OCI-LY7 (cell line): ENCODE measurements around the gene KIF3A. TPM values are rescaled to one million over a fixed set of nuclear protein-coding genes. Genes with fewer than 3 reads are reported as not detected.

ENCODE experiments used
- BruUV-seq: library from RNA; stranded (reverse); fragments of 400-500 nt; replicated peaks from 2 replicates; lab custom pipeline; 2021; lab: Mats Ljungman, UMichigan
- CTCF ChIA-PET: fragments of 300-600 bp; sonication (Branson Sonifier 250); formaldehyde crosslinking; loops from one replicate; lab custom pipeline; 2022; ENCODE audit warnings: antibody characterized with exemption; ENCODE audit not compliant: unreplicated experiment; lab: Charles Lee
- POLR2A ChIA-PET: fragments of 300-600 bp; sonication (Branson Sonifier 250); formaldehyde crosslinking; loops from one replicate; lab custom pipeline; 2022; ENCODE audit warnings: antibody characterized with exemption; lab: Charles Lee
- DNase-seq: peaks from one replicate; pipeline ENCODE4 v3.0.0-alpha.2; 2015; ENCODE audit warnings: low spot score
- H2AFZ ChIP-seq: fragments of 200-600 bp; sonication (generic), shearing (Covaris generic); 2 replicates; pipeline ENCODE4 v1.6.1; 2014; ENCODE audit warnings: mild to moderate bottlenecking, antibody characterized with exemption, low read length, moderate library complexity
- H3K27ac ChIP-seq: fragments of 200-600 bp; sonication (generic); 2 replicates; pipeline ENCODE4 v1.5.1; 2014; ENCODE audit warnings: mixed run types, low read depth, mild to moderate bottlenecking, moderate library complexity, low read length, inconsistent platforms; ENCODE audit not compliant: poor library complexity, severe bottlenecking
- H3K36me3 ChIP-seq: fragments of 200-600 bp; sonication (generic); 2 replicates; pipeline ENCODE4 v1.6.1; 2014; ENCODE audit warnings: mild to moderate bottlenecking, antibody characterized with exemption, low read length, moderate library complexity, mixed read lengths; ENCODE audit not compliant: insufficient read depth
- H3K4me1 ChIP-seq: fragments of 200-600 bp; sonication (generic); 2 replicates; pipeline ENCODE4 v1.5.1; 2014; ENCODE audit warnings: mild to moderate bottlenecking, low read length; ENCODE audit not compliant: insufficient read depth, poor library complexity, severe bottlenecking
- H3K4me2 ChIP-seq: fragments of 200-600 bp; sonication (generic); 2 replicates; pipeline ENCODE4 v1.6.1; 2014; ENCODE audit warnings: mild to moderate bottlenecking, low read length
- H3K4me3 ChIP-seq: fragments of 200-600 bp; sonication (generic); 2 replicates; pipeline ENCODE4 v1.5.1; 2014; ENCODE audit warnings: mild to moderate bottlenecking, low read depth, low read length; ENCODE audit not compliant: poor library complexity, severe bottlenecking
- H3K79me2 ChIP-seq: fragments of 200-600 bp; sonication (generic); 2 replicates; pipeline ENCODE4 v1.6.1; 2016; ENCODE audit warnings: low read depth, mild to moderate bottlenecking, low read length, moderate library complexity, mixed read lengths; ENCODE audit not compliant: insufficient read depth
- H3K9me2 ChIP-seq: fragments of 200-600 bp; sonication (generic); 2 replicates; pipeline ENCODE4 v1.6.1; 2016; ENCODE audit warnings: mild to moderate bottlenecking, low read length, mixed read lengths; ENCODE audit not compliant: insufficient read depth
- H3K9me3 ChIP-seq: fragments of 200-600 bp; sonication (generic); 2 replicates; pipeline ENCODE4 v1.6.1; 2014; ENCODE audit warnings: mild to moderate bottlenecking, mixed run types, low read length, mixed read lengths
- H4K20me1 ChIP-seq: fragments of 200-600 bp; sonication (generic); 2 replicates; pipeline ENCODE4 v1.6.1; 2014; ENCODE audit warnings: mild to moderate bottlenecking, antibody characterized with exemption, low read length, moderate library complexity, mixed read lengths; ENCODE audit not compliant: insufficient read depth
- CTCF ChIP-seq: fragments of 200-600 bp; sonication (generic); conservative IDR thresholded peaks from 2 replicates; pipeline ENCODE4 v1.5.1; 2014; ENCODE audit warnings: mild to moderate bottlenecking, antibody characterized with exemption, low read length, moderate library complexity, mixed read lengths
- EZH2phosphoT487 ChIP-seq: fragments of 200-600 bp; sonication (generic); IDR thresholded peaks from 2 replicates; pipeline ENCODE4 v1.6.1; 2018; ENCODE audit warnings: low read depth, borderline replicate concordance, mild to moderate bottlenecking, mixed run types, antibody characterized with exemption, low read length, moderate library complexity, mixed read lengths
- intact Hi-C: fragments of 100-400 bp; cut with micrococcal nuclease; formaldehyde crosslinking; loops from one replicate; pipeline ENCODE4 v1.10.0; 2022; ENCODE audit not compliant: unreplicated experiment
- total RNA-seq, 2 experiments: library from RNA; depleted of rRNA in 1 of 2; stranded (reverse); fragments of >200 nt in 1 of 2; shearing (Covaris generic) in 1 of 2; gene quantifications; 2 replicates each; pipeline ENCODE4 v1.2.3, GENCODE V29; 2014 to 2022

The KIF3A gene
- total RNA-seq, 2 experiments from 2014 or later, result 6.7 to 14.2 TPM

DNA sequence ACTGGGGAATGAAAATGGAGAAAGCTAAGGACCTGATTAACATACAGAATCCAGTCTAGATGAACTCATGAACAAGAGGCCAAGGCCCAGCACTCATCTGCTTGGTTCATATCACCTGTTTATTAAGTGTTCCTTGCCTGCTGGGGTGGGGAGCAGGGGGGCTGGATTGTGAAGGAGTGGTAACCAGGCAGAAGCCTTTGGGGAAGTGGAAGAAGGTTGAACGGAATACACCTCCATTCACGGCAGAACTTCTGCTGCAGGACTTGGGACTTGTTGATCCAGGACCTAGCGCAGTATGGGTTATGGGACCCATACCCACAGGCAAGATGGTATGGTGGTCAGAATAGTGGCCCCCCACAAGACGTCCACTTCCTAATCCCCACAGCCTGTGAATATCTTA is 48.5 kb upstream of the KIF3A start:
- CTCF ChIA-PET, result no interaction called here
- Histone ChIP-seq H3K4me3 (no peak overlapping the region), H2AFZ (no peak overlapping the region), H3K36me3 (no peaks in the 10 kb centered on the region), H3K27ac (no peak overlapping the region), H3K9me3 (no peaks in the 10 kb centered on the region), H3K79me2 (no peaks in the 10 kb centered on the region), H4K20me1 (no peaks in the 10 kb centered on the region), H3K4me2 (no peak overlapping the region), H3K9me2 (no peaks in the 10 kb centered on the region), H3K4me1 (no peaks in the 10 kb centered on the region)
- DNase-seq, result no peak
- TF ChIP-seq EZH2phosphoT487, result no peak
- TF ChIP-seq CTCF, result no peak
- intact Hi-C loops, result no loop called here
- POLR2A ChIA-PET, result interaction anchor here (0.7 kb wide), 1 partner anchor 181 kb away, joined by 3 read pairs; no protein-coding TSS in a partner anchor
- BruUV-seq, result no TSS peak

DNA sequence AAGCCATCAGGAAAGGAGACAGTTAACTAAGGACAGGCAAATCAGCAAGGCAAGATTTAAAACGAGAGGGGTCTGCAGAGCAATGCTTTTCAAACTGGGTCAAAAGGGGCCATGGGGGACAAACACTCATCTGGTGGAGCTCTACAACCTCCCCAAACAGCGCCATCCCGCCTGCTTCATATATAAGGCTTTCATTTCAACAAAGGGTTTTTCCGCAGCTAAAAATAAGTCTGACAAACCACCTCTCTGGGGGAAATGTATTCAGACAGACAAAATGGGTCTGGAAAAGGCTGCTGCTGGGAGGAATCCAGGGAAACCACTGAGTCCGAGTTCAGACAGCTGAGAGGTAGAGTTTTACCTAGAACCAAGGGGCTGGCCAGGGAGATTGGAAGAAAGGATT is 48.0 kb upstream of the KIF3A start:
- Histone ChIP-seq H2AFZ (no peak overlapping the region), H3K79me2 (no peaks in the 10 kb centered on the region), H3K27ac (no peak overlapping the region), H3K36me3 (no peaks in the 10 kb centered on the region), H3K4me1 (no peaks in the 10 kb centered on the region), H3K4me2 (no peak overlapping the region), H3K9me2 (no peaks in the 10 kb centered on the region), H3K9me3 (no peaks in the 10 kb centered on the region), H4K20me1 (no peaks in the 10 kb centered on the region), H3K4me3 (no peak overlapping the region)
- BruUV-seq, result no TSS peak
- no peak for DNase-seq
- ChIA-PET CTCF (no interaction called here), POLR2A (interaction anchor here (0.7 kb wide), 2 partner anchors 181 to 294 kb away, joined by 3 to 7 read pairs; no protein-coding TSS in a partner anchor)
- intact Hi-C loops, result no loop called here
- TF ChIP-seq EZH2phosphoT487, result no peak
- TF ChIP-seq CTCF, result no peak

DNA sequence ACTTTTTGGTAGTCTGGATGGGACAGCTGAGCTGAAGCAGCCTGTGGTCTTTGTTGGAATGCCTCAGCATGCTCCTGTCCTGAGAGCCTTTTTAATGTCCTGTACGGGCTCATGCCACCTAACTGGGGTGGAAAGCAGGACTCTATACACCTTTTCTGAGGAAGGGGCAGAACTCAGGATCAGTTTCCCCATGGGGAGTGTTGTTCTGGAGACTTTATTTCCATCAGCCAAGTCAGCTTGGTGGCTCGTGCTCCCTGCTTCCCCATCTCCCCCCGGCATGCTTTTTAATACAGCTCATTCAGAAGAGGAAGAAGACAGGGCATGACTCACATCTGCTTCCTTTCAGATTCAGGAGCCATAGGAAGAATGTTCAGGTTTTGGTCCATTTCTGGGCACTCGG is 44.8 kb upstream of the KIF3A start:
- Histone ChIP-seq H3K4me3 (no peak overlapping the region), H3K9me3 (no peaks in the 10 kb centered on the region), H2AFZ (no peak overlapping the region), H3K4me1 (no peaks in the 10 kb centered on the region), H3K27ac (no peak overlapping the region), H3K36me3 (no peaks in the 10 kb centered on the region), H4K20me1 (no peaks in the 10 kb centered on the region), H3K79me2 (no peaks in the 10 kb centered on the region), H3K4me2 (no peak overlapping the region), H3K9me2 (no peaks in the 10 kb centered on the region)
- no peak for DNase-seq
- POLR2A ChIA-PET, result interaction anchor here (1.3 kb wide), 1 partner anchor 79 kb away, joined by 3 read pairs; no protein-coding TSS in a partner anchor
- intact Hi-C loops, result no loop called here
- no TSS peak for BruUV-seq
- no peak for TF ChIP-seq EZH2phosphoT487
- TF ChIP-seq CTCF, result no peak
- CTCF ChIA-PET, result no interaction called here
